PFSK-1 (cell line): ENCODE measurements around the gene BTNL8.

ENCODE experiments used
- POLR2AphosphoS5 ChIP-seq: IDR thresholded peaks from 2 replicates; pipeline ENCODE4 v1.6.1; 2012; ENCODE audit warnings: low read depth, mild to moderate bottlenecking, control low read depth, low read length, moderate library complexity
- SIN3A ChIP-seq: IDR thresholded peaks from 2 replicates; pipeline ENCODE4 v1.6.1; 2012; ENCODE audit warnings: mild to moderate bottlenecking, low read length, moderate library complexity, borderline replicate concordance; ENCODE audit not compliant: insufficient read depth

GRCh38 chr5:180918380-180918779 is 19.4 kb downstream of the BTNL8 start:
- TF ChIP-seq POLR2AphosphoS5 (no peak), SIN3A (no peak)
